Activated CD4-positive, alpha-beta T cell treated with anti-CD3 and anti-CD28 coated beads, Interleukin-2, amount 50 U/mL, for 48 hours (primary cell): ENCODE data around the gene NAP1L5.

ENCODE experiments used
- DNase-seq, 2 experiments: peaks; one replicate each; pipeline ENCODE4 v3.0.0-alpha.2; 2020

Gene NAP1L5

DNA sequence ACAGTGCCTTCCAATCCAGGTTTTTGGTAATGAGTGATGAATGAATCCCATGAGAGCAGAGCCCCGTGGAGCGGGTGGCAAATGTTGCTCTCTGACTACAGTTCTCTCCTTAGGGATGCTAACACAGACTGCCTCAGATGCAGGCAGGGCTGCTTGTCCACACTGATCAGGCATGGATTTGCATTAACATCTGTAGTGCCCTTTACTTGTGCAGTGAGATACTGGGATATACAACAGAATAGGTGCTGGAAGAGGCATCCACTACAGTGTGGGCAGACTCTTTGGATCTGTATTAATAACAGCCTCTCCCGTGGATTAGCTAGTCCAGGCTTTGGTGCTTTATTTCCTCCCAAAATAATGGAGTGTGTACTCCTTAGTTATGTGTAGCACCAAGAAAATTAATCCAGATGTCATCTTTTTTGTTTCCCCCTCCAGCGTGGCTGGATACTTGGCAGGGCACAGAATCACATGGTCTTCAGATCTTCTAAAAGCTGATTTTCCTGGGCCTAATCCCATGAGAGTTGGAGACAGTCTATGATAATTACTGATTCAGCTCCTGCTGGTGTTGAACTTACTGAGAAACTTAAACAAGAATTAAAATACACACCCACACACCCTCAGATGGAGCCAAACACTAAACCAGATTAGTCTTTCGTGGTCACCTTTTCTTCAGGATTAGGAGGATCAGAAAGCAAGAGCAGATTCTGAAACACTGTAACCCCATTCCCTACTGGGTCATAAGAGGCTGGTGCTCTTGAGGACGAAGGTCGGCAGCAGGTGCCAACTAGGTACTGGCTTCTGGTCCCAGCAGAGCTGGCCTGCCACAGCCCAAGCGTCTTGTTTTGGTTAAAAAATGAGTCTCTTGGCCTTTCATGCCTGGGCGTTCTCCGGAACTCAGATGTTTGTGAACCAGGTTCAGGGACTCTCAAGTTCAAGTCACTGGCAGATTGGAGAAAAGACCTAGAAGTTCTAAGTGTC lies 23.1 kb upstream of the NAP1L5 start:
- DNase-seq = no peak

GRCh38 chr4:88719381-88719780 lies 21.8 kb upstream of the NAP1L5 start:
- no peak for DNase-seq

GRCh38 chr4:88718098-88718497 lies 20.5 kb upstream of the NAP1L5 start:
- no peak for DNase-seq

DNA sequence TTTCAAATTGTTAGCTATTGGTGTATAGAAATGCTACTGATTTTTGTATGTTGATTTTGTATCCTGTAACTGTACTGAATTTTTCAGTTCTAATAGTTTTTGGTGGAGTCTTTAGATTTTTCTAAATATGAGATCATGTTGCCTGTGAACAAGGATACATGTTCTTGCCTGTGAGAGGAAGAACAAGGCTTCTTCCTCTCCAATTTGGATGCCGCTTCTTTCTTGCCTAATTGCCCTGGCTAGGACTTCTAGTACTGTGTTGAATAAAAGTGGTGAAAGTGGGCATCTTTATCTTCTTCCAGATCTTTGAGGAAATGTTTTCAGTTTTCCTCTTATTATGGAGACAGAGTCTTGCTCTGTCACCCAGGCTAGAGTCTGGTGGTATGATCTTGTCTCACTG lies 16.2 kb upstream of the NAP1L5 start:
- no peak for DNase-seq

GRCh38 chr4:88709989-88710388 lies 12.4 kb upstream of the NAP1L5 start:
- DNase-seq = no peak

DNA sequence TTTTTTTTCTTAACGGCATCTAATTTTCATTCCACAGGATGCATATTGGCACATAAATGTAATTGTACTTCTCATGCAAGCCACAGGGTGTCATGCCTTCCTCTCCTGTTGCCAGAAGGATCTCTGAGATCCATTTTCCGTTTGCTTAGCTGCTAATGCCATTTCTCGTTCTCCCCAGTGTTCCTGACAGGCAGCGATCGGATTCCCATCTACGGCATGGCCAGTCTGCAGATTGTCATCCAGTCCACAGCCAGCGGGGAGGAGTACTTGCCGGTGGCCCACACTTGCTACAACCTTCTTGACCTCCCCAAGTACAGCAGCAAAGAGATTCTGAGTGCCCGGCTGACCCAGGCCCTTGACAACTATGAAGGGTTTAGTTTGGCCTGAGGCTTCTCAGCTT lies 8.9 kb upstream of the NAP1L5 start:
- no peak for DNase-seq

DNA sequence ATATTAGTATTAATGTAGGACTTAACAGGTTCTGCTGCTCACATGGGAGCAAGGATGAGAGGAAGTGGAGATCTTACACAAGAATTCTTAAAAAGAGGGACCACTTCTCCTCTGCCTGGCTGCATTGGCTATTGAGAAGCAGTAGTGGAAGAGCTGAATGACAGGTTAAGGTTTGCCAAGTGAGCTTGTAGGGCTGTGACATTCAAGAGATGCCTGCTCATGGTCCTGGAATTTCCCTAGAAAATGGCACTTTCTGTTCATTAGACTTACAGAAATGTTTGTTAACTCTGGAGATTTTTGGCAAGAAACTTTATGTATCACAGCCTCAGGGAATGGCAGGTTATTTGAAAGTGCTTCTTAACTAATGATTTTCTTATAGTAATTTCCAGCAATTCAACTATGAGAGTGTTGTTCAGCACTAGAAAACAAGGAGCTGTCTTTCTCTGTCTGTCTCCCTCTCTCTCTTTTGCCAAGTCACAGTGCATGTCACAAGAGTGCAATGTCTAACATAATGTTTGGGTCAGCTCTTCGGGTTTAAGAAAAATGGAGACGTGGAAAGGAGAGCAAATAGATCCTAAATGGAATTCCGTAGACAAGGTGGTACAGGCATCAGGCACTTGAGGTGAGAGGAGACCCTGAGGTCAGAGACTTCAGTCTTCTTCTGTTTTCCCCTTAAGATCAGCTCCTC lies 8.3 kb upstream of the NAP1L5 start:
- no peak for DNase-seq

- no peak for DNase-seq
Observed at GRCh38 chr4:88705223-88705622, 7.6 kb upstream of the NAP1L5 start.

DNA sequence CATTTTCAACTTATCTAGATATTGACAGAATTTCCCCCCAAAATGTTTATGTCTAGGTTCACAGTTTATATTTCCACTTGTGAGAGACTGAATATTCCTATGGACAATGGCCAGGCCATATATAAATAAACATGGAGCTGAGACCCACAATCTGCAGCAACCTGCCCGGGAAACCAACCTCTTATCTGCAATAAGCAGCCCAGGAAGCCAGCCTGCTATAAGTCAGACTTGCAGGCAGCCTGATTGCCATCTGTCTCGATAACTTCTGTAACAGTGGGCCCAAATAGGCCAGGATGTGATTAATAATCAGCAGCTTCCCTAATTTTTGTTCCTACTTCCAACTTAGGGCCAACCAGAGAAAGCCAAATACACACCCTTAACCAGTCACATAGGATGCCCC lies 5.2 kb upstream of the NAP1L5 start:
- no peak for DNase-seq

- DNase-seq = no peak
Observed at GRCh38 chr4:88698519-88698918, 890 bp upstream of the NAP1L5 start.

DNA sequence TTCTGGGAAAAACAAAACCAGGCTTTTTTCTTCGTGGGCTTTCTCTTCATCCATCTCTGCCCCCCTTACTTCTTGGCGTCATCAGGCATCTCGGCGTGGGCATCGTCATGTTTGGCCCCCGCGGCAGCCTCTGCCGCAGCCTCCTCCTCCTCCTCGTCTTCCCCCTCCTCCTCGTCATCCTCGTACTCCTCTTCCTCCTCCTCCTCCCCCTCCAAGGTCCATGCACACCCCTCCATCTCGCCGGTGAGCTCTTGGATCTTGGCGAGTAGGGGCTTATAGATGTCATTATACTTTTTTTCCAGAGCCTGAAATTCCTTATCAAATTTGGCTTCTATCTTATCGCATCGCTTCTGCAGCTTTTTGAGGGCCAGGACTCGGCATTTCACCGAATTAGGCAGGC lies 488 bp downstream of the NAP1L5 start:
- peak; percentile 10 to 17 for DNase-seq

DNA sequence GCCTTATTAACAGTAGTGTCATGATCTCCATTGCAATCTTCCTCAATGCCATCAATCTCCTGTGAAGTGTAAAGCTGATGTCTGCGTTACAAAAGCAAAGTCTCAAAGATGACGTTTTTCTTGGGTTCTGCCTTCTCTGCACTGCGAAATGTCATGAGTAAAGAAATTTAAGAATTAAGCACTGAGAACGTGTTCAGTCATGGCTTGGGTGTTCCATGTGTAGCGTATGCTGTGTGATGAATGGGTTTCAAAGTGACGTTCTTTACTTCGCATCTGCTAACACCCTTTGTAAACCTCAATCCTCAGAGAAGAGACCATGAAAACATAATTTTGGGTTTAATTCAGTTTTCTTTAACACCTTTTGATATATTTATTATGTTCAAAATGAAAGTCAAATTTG lies 999 bp downstream of the NAP1L5 start:
- DNase-seq = no peak

- DNase-seq = no peak
Observed at GRCh38 chr4:88693792-88694191, 3.8 kb downstream of the NAP1L5 start.

DNA sequence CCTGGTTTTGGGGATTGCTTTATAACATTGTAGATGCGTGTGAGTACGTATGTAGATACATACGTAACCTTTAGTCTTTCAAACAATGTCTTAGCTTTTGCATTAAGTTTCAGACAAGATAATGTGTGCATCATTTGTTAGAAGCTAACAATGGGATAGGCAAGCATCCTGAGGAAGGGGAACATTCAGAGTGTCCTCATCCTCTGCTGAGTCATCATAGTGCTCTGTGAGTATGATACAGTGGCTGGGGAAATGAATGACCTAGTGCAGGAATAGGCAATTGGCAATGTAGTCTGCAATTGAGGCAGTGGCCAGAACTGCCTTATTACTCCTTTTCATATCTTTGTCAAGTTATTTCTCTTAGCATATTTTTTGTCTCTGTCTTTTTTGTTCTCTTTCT lies 7.3 kb downstream of the NAP1L5 start:
- DNase-seq = no peak

DNA sequence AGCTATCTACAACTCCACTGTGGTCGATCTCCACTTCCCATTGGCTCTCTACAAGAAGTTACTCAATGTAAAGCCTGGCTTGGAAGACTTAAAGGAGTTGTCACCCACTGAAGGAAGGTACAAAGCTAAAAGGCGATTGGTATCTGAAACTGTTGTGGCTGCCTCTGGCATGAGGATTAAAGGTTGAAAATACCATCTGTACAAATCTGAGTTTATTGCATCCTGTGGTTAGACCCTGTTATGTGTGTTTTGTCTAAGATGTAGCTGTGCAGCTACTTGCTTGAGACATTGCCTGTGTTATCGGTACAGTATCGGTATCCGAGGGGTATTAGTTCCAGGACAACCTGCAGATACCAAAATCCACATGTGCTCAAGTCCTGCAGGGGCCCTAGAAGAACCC lies 16.4 kb downstream of the NAP1L5 start:
- DNase-seq = no peak

DNA sequence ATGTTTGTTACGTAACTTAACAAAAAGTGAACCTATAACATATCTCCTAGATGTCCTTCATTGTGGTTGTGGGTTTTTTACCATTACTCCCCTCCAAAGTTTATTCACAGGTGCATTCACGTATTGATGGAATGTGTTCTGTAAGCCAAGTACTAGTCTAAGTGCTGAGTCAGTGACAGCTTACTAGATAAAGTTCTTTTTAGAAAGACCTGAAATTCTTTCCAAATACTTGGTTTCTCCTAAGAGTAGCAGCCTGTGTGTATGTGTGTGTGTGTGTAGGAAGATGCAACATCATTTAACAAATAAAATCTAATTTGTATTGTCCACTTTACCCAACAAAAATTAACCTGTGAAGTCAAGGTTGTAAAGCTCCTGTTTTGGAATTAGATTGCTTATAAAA lies 22.1 kb downstream of the NAP1L5 start:
- no peak for DNase-seq

GRCh38 chr4:88674979-88675378 lies 22.6 kb downstream of the NAP1L5 start:
- DNase-seq = no peak

GRCh38 chr4:88674565-88674964 lies 23.1 kb downstream of the NAP1L5 start:
- DNase-seq = no peak

DNA sequence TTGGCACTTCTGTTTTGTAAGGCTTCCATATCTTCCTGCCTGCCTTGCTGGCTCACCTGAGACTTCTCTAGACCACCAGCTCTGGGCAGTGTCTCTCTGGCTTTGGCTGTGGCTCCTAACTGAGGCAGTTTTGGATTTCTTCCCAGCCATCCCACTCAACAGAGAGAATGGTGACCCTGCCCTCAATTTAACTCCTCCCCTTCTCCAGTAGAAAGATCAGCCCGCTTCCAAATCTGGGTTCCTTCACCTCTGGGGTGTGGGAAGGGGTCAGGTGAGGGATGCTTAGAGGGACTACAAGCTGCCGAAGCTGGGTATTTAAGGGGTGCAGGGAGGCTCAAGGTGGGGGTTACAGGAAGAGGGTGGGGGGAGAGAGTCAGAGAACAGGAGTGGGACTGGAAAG lies 23.7 kb downstream of the NAP1L5 start:
- no peak for DNase-seq

DNA sequence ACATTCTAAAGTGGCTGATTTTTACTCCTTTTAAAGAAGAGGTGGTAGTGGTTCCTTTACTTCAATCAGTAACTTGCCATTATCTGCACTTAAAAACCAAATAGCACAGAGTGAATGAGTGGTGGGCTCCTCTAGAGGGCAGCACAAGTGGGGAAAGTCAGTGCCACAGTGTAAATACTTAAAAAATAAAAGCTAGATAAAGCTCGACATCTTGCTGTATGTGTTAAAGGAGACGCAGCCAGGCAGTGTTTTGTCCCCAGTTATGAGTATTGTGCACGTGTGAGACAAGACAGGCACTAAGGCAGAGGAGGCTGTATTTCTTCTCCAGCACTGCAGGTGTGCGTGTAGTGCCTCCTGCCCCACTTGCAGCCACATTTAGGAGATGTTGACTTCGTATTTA lies 24.6 kb downstream of the NAP1L5 start:
- peak; percentile 32 to 37 for DNase-seq

DNA sequence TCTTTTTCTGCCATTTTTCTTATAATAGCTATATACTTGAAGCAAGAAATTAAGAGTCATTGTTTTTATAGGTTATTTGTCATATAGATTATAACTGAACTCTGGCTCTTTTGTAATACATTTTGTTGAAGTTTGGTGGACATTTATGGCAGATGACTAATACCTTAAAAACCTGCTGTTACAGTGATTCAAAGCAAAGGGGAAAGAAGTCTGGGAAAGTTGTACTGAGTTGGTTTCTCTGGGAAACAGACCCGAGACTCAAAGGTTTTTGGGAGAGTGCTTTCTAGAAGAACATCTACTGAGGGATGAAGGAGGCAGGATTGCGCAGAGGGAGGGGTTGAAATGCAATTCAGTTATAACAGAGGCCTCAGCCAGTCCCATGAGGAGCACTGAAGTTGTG lies 35.9 kb downstream of the NAP1L5 start:
- no peak for DNase-seq

DNA sequence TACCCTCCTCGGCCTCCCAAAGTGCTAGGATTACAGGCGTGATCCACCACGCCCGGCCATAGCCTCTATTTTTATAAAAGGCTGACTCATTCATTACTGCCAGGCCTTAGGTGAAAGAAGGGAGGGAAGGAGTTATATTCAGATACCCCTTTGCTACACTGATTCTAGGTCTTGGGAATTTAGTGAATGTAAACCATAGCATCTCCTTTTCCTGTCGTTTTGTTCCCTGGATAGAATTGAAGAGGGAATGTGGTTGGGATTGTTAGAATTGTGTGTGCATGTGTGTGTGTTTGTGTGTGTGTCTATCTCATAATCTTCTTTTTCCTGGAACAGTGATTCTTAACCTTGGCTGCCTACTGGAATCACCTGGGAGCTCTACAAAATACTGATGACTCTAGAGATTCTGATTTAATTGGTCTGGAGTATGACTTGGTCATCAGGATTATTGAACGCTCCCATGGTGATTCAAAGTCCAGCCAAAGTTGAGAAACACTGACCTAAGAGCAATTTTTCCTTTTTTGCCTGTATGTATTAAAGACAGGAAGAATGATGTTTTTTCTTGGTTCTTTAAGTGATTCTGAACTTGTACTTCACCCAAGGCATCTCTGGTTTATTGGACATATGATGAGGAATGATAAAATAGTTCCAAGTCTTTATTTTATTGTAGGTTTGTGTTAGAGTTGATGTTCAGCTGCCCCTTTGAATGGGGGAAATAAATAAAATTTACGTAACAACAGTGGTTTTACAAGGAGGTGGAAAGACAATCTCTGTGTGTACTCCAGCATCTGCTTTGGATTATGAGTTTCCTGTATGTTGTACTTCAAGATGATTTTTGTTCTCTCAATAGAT lies 37.0 kb downstream of the NAP1L5 start:
- DNase-seq = no peak

- DNase-seq = no peak
Observed at GRCh38 chr4:88659890-88660208, 37.8 kb downstream of the NAP1L5 start.
